DMS79 treated with DMSO at 0.1 percent for 48 hours (cell line): ENCODE measurements around the gene TMEM106C.
A peak's percentile ranks its signal among the peaks of the same experiment; 100 is the strongest.

ENCODE experiments used
- DNase-seq: peaks from one replicate; lab custom pipeline; 2025; lab: John Stamatoyannopoulos, UW

Gene TMEM106C

GRCh38 chr12:47979686-47980085 lies 16.3 kb downstream of the TMEM106C start:
- no peak for DNase-seq

- no peak for DNase-seq
Observed at GRCh38 chr12:47980197-47980596, 16.8 kb downstream of the TMEM106C start.

DNA sequence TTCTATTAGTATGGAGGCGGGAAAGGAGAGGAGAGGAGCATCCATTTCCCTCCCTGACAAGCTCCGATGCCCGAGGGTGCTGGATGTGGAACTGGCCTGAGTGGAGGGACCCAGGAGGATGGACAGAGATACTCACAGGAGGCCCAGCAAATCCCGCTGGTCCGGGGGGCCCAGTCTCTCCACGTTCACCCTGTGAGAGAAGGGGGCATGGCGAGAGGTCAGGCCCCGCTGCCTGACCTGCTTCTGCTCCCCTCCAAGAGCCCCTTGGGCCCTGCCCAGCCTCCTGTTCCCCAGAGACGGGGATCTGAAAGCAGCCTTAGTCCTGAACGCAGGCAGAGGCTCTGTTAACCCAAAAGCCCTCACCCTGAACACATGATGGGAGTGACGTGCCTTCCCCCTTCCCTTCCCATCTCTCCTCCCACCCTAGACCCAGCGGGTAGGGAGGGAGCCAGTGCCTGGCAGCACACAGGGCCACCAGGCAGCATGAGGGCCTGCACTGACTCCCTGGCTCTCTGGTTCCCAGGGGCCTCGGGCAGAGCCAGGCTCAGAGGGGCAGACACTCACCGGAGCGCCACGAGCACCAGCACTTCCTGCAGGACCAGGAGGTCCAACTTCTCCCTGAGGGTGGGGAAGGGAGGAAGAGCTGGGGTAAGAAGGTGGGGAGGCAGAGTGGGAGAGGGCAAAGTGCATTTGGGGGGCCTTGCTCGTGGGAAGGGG lies 17.5 kb downstream of the TMEM106C start:
- DNase-seq = no peak

- DNase-seq = no peak
Observed at GRCh38 chr12:47981496-47982260, 18.3 kb downstream of the TMEM106C start.

DNA sequence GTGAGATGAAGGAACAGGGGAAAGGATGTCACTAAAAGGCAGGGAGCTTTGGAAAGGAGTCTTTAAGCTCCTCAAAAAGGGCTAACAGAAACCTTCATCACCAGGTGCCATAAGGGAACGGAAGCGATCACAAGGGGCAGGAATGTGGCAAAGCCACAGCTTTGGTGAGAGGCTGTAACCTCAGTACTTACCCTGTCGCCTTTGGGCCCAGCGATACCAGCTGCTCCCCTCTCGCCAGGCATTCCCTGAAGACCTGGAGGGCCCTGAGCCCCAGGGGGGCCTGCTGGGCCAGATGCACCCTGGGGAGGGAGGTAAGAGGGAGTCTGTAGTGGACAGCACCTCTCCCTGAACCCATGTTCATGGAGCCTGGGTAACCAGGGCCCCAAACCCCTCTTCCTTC lies 18.9 kb downstream of the TMEM106C start:
- DNase-seq = no peak

DNA sequence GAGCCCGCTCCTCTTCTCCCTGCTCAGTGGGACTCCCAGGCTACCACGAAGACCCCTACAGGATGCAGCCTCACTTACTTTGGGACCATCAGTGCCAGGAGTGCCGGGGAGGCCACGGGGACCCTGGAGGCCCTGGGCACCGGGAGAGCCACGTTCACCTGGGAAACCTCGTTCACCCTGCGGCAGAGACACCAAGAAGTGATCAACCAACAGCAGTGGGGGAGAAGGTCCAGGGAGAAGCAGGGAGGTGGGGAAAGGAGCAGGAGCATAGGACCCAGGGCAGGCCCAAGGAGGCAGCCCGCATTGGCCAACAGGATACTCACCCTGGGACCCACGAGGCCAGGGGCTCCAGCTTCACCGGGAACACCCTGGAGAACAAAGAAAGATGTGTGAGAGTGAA lies 19.4 kb downstream of the TMEM106C start:
- DNase-seq = no peak

DNA sequence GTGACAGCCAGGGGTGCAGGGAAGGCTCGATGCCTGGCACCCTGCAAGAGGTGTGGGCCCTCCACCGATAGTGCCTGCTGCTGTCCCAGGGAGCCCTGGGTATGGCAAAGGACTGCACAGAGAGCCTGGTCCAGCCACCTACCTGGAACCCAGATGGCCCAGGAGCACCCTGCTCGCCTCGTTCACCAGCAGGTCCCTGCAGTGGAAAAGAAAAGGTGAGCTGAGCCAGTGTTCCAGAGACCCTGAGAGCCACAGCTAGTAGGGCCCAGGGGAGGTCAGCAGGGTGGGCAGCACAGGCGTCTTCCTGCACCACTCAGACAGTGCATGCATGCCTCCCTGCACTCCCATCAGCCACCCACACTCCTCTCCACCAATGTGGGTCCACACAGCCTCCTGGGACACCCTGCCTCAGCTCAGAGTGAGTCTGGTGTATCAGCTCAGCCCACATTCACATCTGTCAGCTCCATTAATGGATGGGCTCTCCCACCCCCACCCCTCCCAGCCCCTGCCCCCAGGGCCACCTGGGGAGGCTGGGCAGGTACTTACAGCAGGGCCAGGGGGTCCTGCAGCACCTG lies 20.2 kb downstream of the TMEM106C start:
- no peak for DNase-seq

GRCh38 chr12:47984331-47984801 lies 21.0 kb downstream of the TMEM106C start:
- DNase-seq = no peak

DNA sequence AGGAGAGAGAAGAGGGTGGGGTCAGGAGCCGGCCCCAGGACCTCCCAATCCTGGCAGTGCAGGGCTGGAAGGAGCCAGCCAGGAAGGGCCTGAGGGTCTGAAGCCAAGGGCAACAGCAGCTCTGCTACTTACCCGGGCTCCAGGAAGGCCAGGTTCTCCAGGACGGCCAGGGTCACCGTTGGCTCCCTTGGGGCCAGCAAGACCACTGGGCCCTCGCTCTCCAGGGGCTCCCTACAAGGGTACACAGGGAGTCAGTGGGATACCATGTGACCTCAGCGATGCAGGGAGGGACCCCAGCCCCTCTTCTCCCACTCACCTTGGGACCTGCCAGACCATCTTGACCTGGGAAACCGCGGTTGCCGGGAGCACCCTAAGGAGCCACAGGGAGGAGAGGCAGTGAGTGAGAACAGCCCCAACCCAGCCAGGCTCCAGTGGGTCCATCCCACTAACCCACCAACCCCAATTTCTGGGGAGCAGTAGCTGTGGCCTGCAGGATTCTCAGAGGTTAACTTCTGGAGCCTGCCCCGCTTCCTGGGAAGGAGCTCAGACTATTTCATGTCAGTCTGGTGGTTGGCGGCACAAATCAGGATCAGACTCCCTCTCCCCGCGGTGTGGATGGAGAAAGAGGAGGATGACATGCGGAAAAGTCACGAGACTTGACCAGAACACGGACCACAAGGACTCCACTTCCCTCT lies 22.3 kb downstream of the TMEM106C start:
- no peak for DNase-seq

DNA sequence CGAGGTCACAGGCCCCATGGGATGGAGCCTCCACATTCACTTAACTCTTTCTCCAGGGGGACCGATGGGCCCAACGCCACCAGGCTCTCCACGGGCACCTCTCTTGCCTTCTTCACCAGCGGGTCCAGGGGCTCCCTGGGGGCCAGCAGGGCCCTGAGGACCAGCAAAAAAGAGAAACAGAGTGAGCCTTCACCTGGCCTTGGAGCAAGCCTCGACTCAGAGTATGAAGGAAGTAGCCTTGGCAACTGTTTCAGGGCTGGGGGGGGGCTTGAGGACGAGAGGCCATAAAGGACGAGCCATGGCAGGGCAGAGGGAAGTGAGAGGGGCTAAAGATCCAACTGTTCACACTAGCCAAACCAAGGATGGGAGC lies 22.9 kb downstream of the TMEM106C start:
- DNase-seq = no peak

- DNase-seq = no peak
Observed at GRCh38 chr12:47986832-47987231, 23.4 kb downstream of the TMEM106C start.

- no peak for DNase-seq
Observed at GRCh38 chr12:47987411-47988072, 24.1 kb downstream of the TMEM106C start.

DNA sequence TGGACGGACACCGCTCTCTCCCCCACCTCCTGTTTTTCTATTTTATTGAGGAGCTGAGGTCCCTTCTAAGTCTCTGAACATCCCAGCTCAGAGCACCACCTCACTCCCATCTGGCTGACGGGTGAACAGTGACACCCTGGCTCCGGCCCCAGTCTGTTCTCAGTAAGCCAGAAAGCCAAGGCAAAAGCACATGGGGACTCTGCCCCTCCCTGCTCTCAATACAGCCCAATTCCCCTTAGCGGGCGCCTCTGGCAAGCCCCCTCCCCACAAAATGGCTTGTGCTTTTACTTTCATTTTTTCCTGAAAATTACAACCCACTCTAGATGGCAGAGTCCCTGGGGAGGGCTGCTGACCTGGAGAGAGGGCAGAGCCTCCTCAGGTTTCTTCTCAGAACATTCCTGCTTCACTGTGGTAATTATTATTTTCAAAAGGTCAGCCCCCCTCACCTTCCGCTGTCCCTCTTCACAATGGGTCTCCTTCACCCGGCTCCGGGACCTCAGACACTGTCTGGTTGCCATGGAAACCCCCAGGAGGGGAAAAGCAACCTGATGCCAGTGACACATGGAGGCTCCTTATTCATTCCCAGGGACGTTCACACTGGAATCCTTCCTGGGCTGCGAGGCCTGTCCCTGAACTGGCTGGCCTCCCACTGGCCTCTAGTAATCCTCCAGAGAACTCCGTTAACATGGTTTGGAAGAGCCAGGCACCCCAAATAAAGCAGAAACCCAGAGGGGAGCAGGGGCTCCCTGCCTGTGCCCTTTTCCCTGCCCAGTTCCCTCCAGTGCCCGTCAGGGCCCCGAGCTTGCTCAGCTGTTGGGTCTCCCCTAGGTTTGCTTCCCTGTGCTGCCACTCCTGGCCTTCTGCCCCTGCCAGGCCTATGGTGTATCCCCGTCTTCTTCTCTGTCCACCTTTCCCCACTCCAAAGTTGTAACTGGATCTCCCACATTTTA lies 25.0 kb downstream of the TMEM106C start:
- peak; percentile 39 for DNase-seq

DNA sequence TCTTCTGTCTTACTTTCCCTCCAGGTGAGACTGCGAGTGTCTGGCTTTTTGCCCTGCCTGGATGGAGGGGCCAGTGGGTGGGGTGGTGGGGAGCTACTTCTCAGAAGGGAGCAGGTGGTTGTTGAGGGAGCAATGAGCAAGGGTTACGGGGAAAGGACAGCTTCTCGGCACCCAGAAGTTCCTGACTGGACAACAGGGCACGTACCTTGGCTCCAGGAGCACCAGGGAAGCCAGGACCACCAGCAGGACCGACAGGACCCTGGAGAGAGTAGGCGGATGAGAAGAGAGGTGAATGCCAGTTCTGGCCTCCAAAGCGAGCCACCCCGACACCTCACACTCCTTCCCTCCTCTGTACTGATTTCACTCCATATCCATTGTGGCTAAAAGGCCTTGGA lies 25.6 kb downstream of the TMEM106C start:
- no peak for DNase-seq

GRCh38 chr12:47989666-47990065 lies 26.3 kb downstream of the TMEM106C start:
- DNase-seq = no peak

DNA sequence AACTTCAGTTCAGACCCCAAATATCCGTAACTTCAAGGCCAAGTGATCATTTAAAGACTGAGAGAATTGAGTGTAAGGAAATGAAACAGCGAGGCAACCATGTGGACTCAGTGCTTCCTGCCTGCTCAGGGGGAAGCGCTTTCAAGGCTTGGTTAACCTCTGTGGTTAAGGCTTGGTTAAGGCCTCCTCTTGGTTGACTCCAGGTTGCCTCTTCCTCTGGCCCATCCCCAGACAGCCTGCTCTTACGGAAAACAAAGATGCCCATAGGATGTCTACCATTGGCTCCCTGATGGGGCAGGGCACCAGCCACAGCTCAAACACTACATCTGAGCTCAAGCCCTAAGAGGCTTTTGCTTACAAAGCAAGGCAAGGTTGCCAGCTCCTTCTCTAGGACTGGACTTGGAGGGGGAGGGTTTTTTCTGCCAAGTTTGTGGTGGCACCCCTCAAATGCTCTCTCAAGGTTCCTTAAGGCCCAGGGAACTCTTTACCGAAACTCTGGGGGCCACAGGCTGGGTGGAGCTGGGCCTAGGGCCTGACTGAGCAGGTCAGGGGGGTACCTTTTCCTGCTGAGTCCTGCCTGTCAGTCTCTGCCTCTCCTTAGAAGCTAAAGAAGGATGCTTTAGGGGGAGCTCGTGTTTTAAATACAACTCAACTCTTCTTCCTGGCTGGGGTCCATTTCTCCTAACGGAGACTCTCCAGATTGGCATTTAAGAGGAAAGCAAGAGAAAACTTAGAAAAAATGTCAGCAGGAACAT lies 27.1 kb downstream of the TMEM106C start:
- DNase-seq = no peak

DNA sequence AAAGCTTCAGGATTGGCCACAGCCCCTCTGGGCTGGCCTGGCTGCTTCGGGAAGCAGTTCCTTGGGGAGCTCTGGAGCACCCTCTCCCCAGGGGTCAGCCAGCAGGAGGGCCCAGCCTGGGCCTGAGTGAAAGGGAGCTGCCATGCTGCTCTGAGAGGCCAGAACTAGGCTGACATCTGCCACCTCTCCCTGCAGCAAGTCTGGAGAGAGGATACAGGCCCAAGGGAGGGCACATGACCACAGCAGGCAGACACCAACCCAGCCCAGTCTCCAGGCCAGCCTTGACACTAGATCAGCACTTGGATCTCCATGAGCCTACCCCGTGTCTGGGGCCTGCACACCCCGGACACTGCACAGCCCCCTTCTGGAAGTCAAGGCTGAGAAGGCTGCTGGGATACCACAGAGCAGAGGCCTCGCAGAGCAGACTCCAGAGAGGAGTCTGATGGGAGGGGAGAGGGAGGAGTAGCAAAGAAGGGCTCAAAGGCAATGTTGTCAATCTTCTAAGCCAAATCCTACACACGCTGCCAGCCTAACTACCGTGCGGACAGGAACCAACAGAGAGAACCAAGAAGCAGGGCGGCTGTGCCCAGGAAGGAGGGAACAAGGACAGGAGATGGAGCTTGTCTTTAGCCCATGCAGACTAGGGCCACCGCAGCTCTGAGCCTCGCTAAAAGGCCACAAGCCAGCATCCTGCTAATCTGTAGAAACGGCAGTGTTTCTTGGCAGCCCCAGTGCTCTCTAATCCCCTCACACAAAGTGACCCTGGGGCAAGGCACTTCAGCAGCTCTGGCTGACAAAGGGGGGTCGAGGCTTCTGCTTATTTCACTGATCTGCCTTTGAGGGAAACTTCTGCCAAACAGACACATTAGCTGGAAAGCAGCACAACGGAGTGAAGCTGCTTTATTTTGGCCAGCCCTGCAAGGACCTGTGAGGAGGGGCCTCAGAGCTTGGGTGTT lies 28.0 kb downstream of the TMEM106C start:
- DNase-seq = no peak

DNA sequence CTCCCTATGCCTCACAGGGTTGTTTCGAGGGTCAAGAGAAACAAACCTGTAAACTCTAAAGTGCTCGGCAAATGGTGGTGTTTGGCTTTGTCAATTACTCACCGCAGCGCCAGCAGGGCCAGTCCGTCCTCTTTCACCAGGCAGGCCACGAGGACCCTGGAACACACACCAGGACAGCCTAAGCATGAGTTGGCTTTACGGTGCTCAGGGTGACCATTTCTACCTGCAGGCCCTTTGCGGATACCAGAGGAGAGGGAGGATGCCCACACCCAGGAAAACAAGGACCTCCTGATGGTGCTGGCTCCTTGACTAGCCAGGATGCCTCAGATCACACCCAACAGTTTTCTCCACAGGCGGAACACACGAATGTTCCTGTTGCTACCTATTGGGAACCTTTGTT lies 29.4 kb downstream of the TMEM106C start:
- no peak for DNase-seq

DNA sequence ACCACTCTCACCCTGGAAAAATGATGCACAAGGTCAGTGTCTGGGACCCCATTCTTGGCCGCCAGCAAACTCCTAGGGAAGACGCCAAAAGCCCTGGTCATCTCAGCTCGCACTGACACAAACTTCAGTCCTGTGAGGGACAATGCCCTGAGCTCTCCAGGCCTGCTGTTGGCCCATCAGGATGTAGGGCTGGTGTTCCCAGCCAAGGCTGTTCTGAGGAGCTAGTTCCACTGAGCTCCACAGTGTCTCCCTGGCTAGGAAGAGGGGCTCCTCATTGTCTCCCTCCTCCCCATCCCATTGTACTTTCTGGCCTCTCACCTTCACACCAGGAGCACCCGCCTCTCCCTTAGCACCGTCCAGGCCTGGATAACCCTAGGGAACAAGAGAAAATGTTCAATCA lies 30.1 kb downstream of the TMEM106C start:
- DNase-seq = no peak
